Suprapubic skin (tissue), 3 donors: ENCODE measurements around the gene SETD7.

ENCODE experiments used
- CTCF ChIP-seq, 2 donors: fragments of 200-600 bp in 1 of 2; fragments of 450-650 bp in 1 of 2; sonication (generic) in 1 of 2; IDR thresholded peaks; one replicate each; pipeline ENCODE4 v1.5.1; 2016 to 2019; ENCODE audit warnings: antibody characterized with exemption in 2 of 2, mild to moderate bottlenecking in 1 of 2, moderate library complexity in 1 of 2
- POLR2A ChIP-seq, 2 donors: fragments of 450-650 bp; IDR thresholded peaks; one replicate each; pipeline ENCODE4 v1.6.1; 2017; ENCODE audit warnings: antibody characterized with exemption in 2 of 2, mild to moderate bottlenecking in 2 of 2, moderate library complexity in 2 of 2

GRCh38 chr4:139481465-139481864 is 74.6 kb downstream of the SETD7 start:
- no peak for TF ChIP-seq CTCF (IDR thresholded peaks at IDR 0.05)
- no peak for TF ChIP-seq POLR2A (IDR thresholded peaks at IDR 0.05)
